ENCODE measurements around the gene HPF1.
"Not testable (repeated sequence)": the region's sequence is repeated elsewhere in the genome, so short reads cannot be mapped to it uniquely, and the experiment has no call there.

Gene HPF1

GRCh38 chr4:169741569-169741968 is 16.2 kb downstream of the HPF1 start:
- no peak for TF ChIP-seq CTCF (IDR thresholded peaks at IDR 0.05; ENCODE audit: low read depth, low read length)
- no peak overlapping the region for H3K4me3 ChIP-seq (ENCODE audit: low read depth, low read length)

GRCh38 chr4:169738604-169739003 is 19.1 kb downstream of the HPF1 start:
- not testable (repeated sequence) for H3K4me3 ChIP-seq (ENCODE audit: low read depth, low read length)

DNA sequence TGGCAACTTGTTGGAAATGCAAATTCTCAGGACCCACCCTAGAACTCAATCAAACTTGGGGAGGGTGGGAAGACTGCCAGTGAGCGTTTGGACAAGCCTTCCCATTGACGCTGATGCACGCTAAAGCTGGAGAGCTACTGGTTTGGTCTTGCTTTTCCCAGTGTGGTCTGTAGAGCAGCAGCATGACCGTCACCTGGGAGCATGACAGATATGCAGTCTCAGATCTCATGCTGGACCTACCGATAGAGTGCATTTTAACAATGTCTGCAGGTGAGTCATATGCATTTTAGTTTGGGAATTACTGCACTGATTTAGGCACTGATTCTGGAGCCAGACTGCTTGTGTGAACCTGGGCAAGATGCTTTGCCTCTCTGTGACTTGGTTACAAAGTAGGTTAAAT is 27.2 kb downstream of the HPF1 start:
- no peak overlapping the region for H3K4me3 ChIP-seq (ENCODE audit: low read depth, low read length)
- TF ChIP-seq CTCF (IDR thresholded peaks at IDR 0.05; ENCODE audit: low read depth, low read length), result no peak

GRCh38 chr4:169727616-169728015 is 30.1 kb downstream of the HPF1 start:
- no peak overlapping the region for H3K4me3 ChIP-seq (ENCODE audit: low read depth, low read length)
- no peak for TF ChIP-seq CTCF (IDR thresholded peaks at IDR 0.05; ENCODE audit: low read depth, low read length)

GRCh38 chr4:169724260-169724659 is 33.5 kb downstream of the HPF1 start:
- no peak for TF ChIP-seq CTCF (IDR thresholded peaks at IDR 0.05; ENCODE audit: low read depth, low read length)
- no peak overlapping the region for H3K4me3 ChIP-seq (ENCODE audit: low read depth, low read length)

GRCh38 chr4:169723207-169723965 is 34.4 kb downstream of the HPF1 start:
- no peak overlapping the region for H3K4me3 ChIP-seq (ENCODE audit: low read depth, low read length)
- no peak for TF ChIP-seq CTCF (IDR thresholded peaks at IDR 0.05; ENCODE audit: low read depth, low read length)

- no peak for TF ChIP-seq CTCF (IDR thresholded peaks at IDR 0.05; ENCODE audit: low read depth, low read length)
- no peak overlapping the region for H3K4me3 ChIP-seq (ENCODE audit: low read depth, low read length)
Observed at GRCh38 chr4:169720529-169720928, 37.2 kb downstream of the HPF1 start.

- H3K4me3 ChIP-seq (ENCODE audit: low read depth, low read length), result no peak overlapping the region
- no peak for TF ChIP-seq CTCF (IDR thresholded peaks at IDR 0.05; ENCODE audit: low read depth, low read length)
Observed at GRCh38 chr4:169716677-169717076, 41.1 kb downstream of the HPF1 start.
